Common myeloid progenitor, CD34-positive (primary cell): ENCODE results near the gene GLI2.
A peak's percentile ranks its signal among the peaks of the same experiment; 100 is the strongest.

Source experiments
- CTCF ChIA-PET: fragments of 350-600 bp; sonication (Branson Sonifier 250); formaldehyde crosslinking; loops from one replicate; lab custom pipeline; 2021; ENCODE audit warnings: antibody characterized with exemption; lab: Charles Lee
- POLR2A ChIA-PET: fragments of 350-600 bp; sonication (Branson Sonifier 250); formaldehyde crosslinking; loops from one replicate; lab custom pipeline; 2021; ENCODE audit warnings: antibody characterized with exemption; lab: Charles Lee
- DNase-seq, 3 donors: peaks; one replicate each; pipeline versions ENCODE4 v3.0.0 to v3.0.0-alpha.2; 2013
- H3K27ac ChIP-seq, 2 experiments: 1 replicate in 1 of 2; 2 replicates in 1 of 2; pipeline ENCODE4 v1.7.0; 2013; ENCODE audit warnings: inconsistent platforms in 2 of 2, low read length in 2 of 2, mild to moderate bottlenecking in 2 of 2, low read depth in 1 of 2, moderate library complexity in 1 of 2; ENCODE audit not compliant: severe bottlenecking in 2 of 2, insufficient read depth in 1 of 2, poor library complexity in 1 of 2
- H3K27me3 ChIP-seq, 5 experiments: replicated peaks in 2 of 5; 1 replicate in 3 of 5; 2 replicates in 2 of 5; pipeline versions ENCODE4 v1.6.1 to v1.7.0; 2013; ENCODE audit warnings: low read length in 4 of 5, mild to moderate bottlenecking in 2 of 5, moderate library complexity in 2 of 5, inconsistent platforms in 1 of 5; ENCODE audit not compliant: insufficient read depth in 5 of 5, control insufficient read depth in 4 of 5
- H3K36me3 ChIP-seq, 4 experiments: 1 replicate in 2 of 4; 2 replicates in 2 of 4; pipeline versions ENCODE4 v1.6.1 to v1.7.0; 2013; ENCODE audit warnings: low read length in 3 of 4, control low read depth in 1 of 4, mild to moderate bottlenecking in 1 of 4; ENCODE audit not compliant: control insufficient read depth in 4 of 4, insufficient read depth in 4 of 4
- H3K4me1 ChIP-seq, 4 experiments: 1 replicate in 3 of 4; 2 replicates in 1 of 4; pipeline versions ENCODE4 v1.6.1 to v1.7.1; 2013; ENCODE audit warnings: low read length in 3 of 4, mild to moderate bottlenecking in 3 of 4, control low read depth in 1 of 4, inconsistent platforms in 1 of 4, moderate library complexity in 1 of 4; ENCODE audit not compliant: control insufficient read depth in 4 of 4, insufficient read depth in 4 of 4; ENCODE audit errors: control extremely low read depth in 1 of 4
- H3K4me3 ChIP-seq, 7 experiments: 1 replicate in 4 of 7; 2 replicates in 3 of 7; pipeline versions ENCODE4 v1.5.1 to v1.7.0; 2013; ENCODE audit warnings: mild to moderate bottlenecking in 7 of 7, low read length in 6 of 7, moderate library complexity in 6 of 7, inconsistent platforms in 2 of 7, low read depth in 2 of 7, control low read depth in 1 of 7; ENCODE audit not compliant: insufficient read depth in 4 of 7, control insufficient read depth in 1 of 7; ENCODE audit errors: extremely low read depth in 1 of 7
- H3K9me3 ChIP-seq, 5 experiments: 1 replicate in 4 of 5; 2 replicates in 1 of 5; pipeline versions ENCODE4 v1.6.1 to v1.7.1; 2013; ENCODE audit warnings: low read length in 4 of 5, mild to moderate bottlenecking in 2 of 5, inconsistent platforms in 1 of 5, low read depth in 1 of 5, moderate library complexity in 1 of 5; ENCODE audit not compliant: control insufficient read depth in 4 of 5, insufficient read depth in 2 of 5; ENCODE audit errors: control extremely low read depth in 1 of 5
- WGBS: methylation state at CpG from one replicate; pipeline ENCODE4 v1.1.5; 2013; ENCODE audit not compliant: insufficient coverage; 5-methylcytosine and 5-hydroxymethylcytosine counted together

GLI2 gene

GRCh38 chr2:120726245-120726644 is 9.4 kb upstream of the GLI2 start:
- H3K4me3 ChIP-seq: no peak overlapping the region
- H3K36me3 ChIP-seq: no peaks in the 10 kb centered on the region
- ChIA-PET CTCF (no interaction called here), POLR2A (no interaction called here)
- H3K4me1 ChIP-seq: peaks cover 0 to 5% (median 0%) of the 10 kb centered on the region in 4 experiments
- peaks cover 0 to 4% (median 0%) of the 10 kb centered on the region in 5 experiments for H3K27me3 ChIP-seq
- DNase-seq: no peak
- no peak overlapping the region for H3K27ac ChIP-seq
- H3K9me3 ChIP-seq: peaks cover 0 to 9% (median 6%) of the 10 kb centered on the region in 5 experiments

- no peaks in the 10 kb centered on the region for H3K36me3 ChIP-seq
- peaks cover 0 to 23% (median 0%) of the 10 kb centered on the region in 5 experiments for H3K27me3 ChIP-seq
- no peak for DNase-seq
- 98% methylated on average over 5 of the region's 8 CpGs for WGBS
- no peak overlapping the region for H3K27ac ChIP-seq
- peaks cover 0 to 37% (median 10%) of the 10 kb centered on the region in 4 experiments for H3K4me1 ChIP-seq
- H3K4me3 ChIP-seq: no peak overlapping the region
- H3K9me3 ChIP-seq: peaks cover 0 to 9% (median 6%) of the 10 kb centered on the region in 5 experiments
- POLR2A ChIA-PET: no interaction called here
- CTCF ChIA-PET: no interaction called here
Measured at GRCh38 chr2:120729406-120730399, 6.0 kb upstream of the GLI2 start.

GRCh38 chr2:120731175-120731574 is 4.5 kb upstream of the GLI2 start:
- H3K36me3 ChIP-seq: no peaks in the 10 kb centered on the region
- H3K4me3 ChIP-seq: no peak overlapping the region
- peaks cover 0 to 48% (median 18%) of the 10 kb centered on the region in 4 experiments for H3K4me1 ChIP-seq
- H3K27ac ChIP-seq: no peak overlapping the region
- peaks cover 0 to 2% (median under 1%) of the 10 kb centered on the region in 5 experiments for H3K9me3 ChIP-seq
- peaks cover 0 to 32% (median 0%) of the 10 kb centered on the region in 5 experiments for H3K27me3 ChIP-seq
- CTCF ChIA-PET: no interaction called here
- 98% methylated on average over 5 of the region's 5 CpGs for WGBS
- POLR2A ChIA-PET: no interaction called here
- DNase-seq: no peak

GRCh38 chr2:120732506-120733237 is 3.0 kb upstream of the GLI2 start:
- H3K4me1 ChIP-seq: peaks cover 0 to 63% (median 33%) of the 10 kb centered on the region in 4 experiments
- H3K9me3 ChIP-seq: no peaks in the 10 kb centered on the region
- peak overlapping the region in 1 of 7 experiments; percentile 10 for H3K4me3 ChIP-seq
- CTCF ChIA-PET: interaction anchor here (0.8 to 1.7 kb wide), 5 partner anchors 10 to 342 kb away, joined by 3 to 4 read pairs (median 3); no protein-coding TSS in a partner anchor
- DNase-seq: peak in 2 of 3 donors; percentile 53 to 66
- H3K36me3 ChIP-seq: no peaks in the 10 kb centered on the region
- POLR2A ChIA-PET: no interaction called here
- peaks cover 0 to 47% (median 3%) of the 10 kb centered on the region in 5 experiments for H3K27me3 ChIP-seq
- WGBS: 65% methylated on average over 6 of the region's 14 CpGs
- no peak overlapping the region for H3K27ac ChIP-seq

- ChIA-PET CTCF (interaction anchor here (1.1 to 1.7 kb wide), 4 partner anchors 10 to 342 kb away, joined by 3 to 4 read pairs (median 3); no protein-coding TSS in a partner anchor), POLR2A (no interaction called here)
- Histone ChIP-seq H3K9me3 (no peaks in the 10 kb centered on the region), H3K4me3 (no peak overlapping the region), H3K27ac (no peak overlapping the region), H3K4me1 (peaks cover 0 to 68% (median 34%) of the 10 kb centered on the region in 4 experiments), H3K36me3 (no peaks in the 10 kb centered on the region), H3K27me3 (peaks cover 0 to 54% (median 8%) of the 10 kb centered on the region in 5 experiments)
- 82% methylated on average over 4 of the region's 10 CpGs for WGBS
- DNase-seq: no peak
Measured at GRCh38 chr2:120733238-120733932, 2.3 kb upstream of the GLI2 start.

- Histone ChIP-seq H3K4me1 (peaks cover 0 to 79% (median 34%) of the 10 kb centered on the region in 4 experiments), H3K9me3 (no peaks in the 10 kb centered on the region), H3K27me3 (peaks cover 4 to 68% (median 22%) of the 10 kb centered on the region in 5 experiments), H3K27ac (no peak overlapping the region), H3K36me3 (no peaks in the 10 kb centered on the region), H3K4me3 (peak overlapping the region in 5 of 7 experiments; percentile 19 to 73 (median 69))
- peak in 1 of 3 donors; percentile 5 for DNase-seq
- WGBS: 41% methylated on average over 11 of the region's 40 CpGs
- CTCF ChIA-PET: interaction anchor here (0.7 to 1.6 kb wide), 2 partner anchors 35 to 39 kb away, joined by 3 read pairs; no protein-coding TSS in a partner anchor
- POLR2A ChIA-PET: no interaction called here
Measured at GRCh38 chr2:120734930-120735651, 577 bp upstream of the GLI2 start.
